ENCODE data around the gene LSM4. TPM values are rescaled to one million over a fixed set of nuclear protein-coding genes. Genes with fewer than 3 reads are reported as not detected.

The LSM4 gene
- total and polyA plus RNA-seq, 10 of the 15 experiments (the other 5 are each of a cell fraction or from before 2014, with no cell fraction given): 12.6 to 652 (median 217) TPM

- H3K4me3 ChIP-seq: no peak overlapping the region
- FAIRE-seq (no peak), DNase-seq (ENCODE audit: low read depth, low spot score) (no peak), ATAC-seq (no peak)
- H2AFZ ChIP-seq (ENCODE audit: control insufficient read depth, low read depth, low read length): no peak overlapping the region
- intact Hi-C loops (cut with micrococcal nuclease; ENCODE audit: unreplicated experiment) (no loop called here), in situ Hi-C loops (cut with MboI) (no loop called here)
- H3K27me3 ChIP-seq (replicated peaks in 1 of 2; ENCODE audit: control insufficient read depth in 2 of 2, insufficient read depth in 2 of 2, low read length in 1 of 2): no peaks in the 10 kb centered on the region
- H3K27ac ChIP-seq (ENCODE audit: control insufficient read depth, insufficient read depth): no peak overlapping the region
- POLR2A ChIA-PET: interaction anchor here (0.6 to 1.1 kb wide), 2 partner anchors 9 to 18 kb away, joined by 3 read pairs; no protein-coding TSS in a partner anchor
- 94% methylated on average over 8 of the region's 8 CpGs for WGBS (ENCODE audit: insufficient coverage, insufficient replicate concordance, low lambda C conversion rate, missing lambda C conversion rate)
- CTCF ChIA-PET: interaction anchor here (0.9 to 2.6 kb wide), 3 partner anchors 24 to 33 kb away, joined by 3 to 8 read pairs (median 5); partner anchors contain the start of gene GDF15
- peaks cover 11% of the 10 kb centered on the region for H3K4me1 ChIP-seq (ENCODE audit: control insufficient read depth, insufficient read depth, low read length)
- TF ChIP-seq CBX5 (IDR thresholded peaks at IDR 0.05; ENCODE audit: low read depth): no peak
- TF ChIP-seq SMAD5 (IDR thresholded peaks at IDR 0.05; ENCODE audit: low read depth): no peak
- TF ChIP-seq SREBF1 (IDR thresholded peaks at IDR 0.05; ENCODE audit: low read length): no peak
- no peak for TF ChIP-seq E2F4 (IDR thresholded peaks at IDR 0.05; ENCODE audit: low read depth, low read length)
- no peak for TF ChIP-seq CBX3 (IDR thresholded peaks at IDR 0.05; ENCODE audit: borderline replicate concordance, low read depth)
- TF ChIP-seq IRF3 (IDR thresholded peaks at IDR 0.05): no peak
- TF ChIP-seq RAD21 (IDR thresholded peaks at IDR 0.05; ENCODE audit: insufficient read depth, low read depth, low read length): no peak
- no peak for TF ChIP-seq PAX8 (IDR thresholded peaks at IDR 0.05)
- no peak for TF ChIP-seq BCL11A (IDR thresholded peaks at IDR 0.05; ENCODE audit: low read depth, low read length)
- TF ChIP-seq SREBF2 (IDR thresholded peaks at IDR 0.05; ENCODE audit: low read length): no peak
- no peak for TF ChIP-seq CHD2 (IDR thresholded peaks at IDR 0.05; ENCODE audit: borderline replicate concordance, low read depth, low read length)
- TF ChIP-seq ZBTB40 (IDR thresholded peaks at IDR 0.05; ENCODE audit: borderline replicate concordance): no peak
- no peak for TF ChIP-seq RELB (IDR thresholded peaks at IDR 0.05; ENCODE audit: low read depth)
- TF ChIP-seq SMC3 (IDR thresholded peaks at IDR 0.05; ENCODE audit: borderline replicate concordance, low read length): no peak
- no peak for TF ChIP-seq KLF5 (IDR thresholded peaks at IDR 0.05; ENCODE audit: partially characterized antibody)
- no peak for TF ChIP-seq JUND (IDR thresholded peaks at IDR 0.05; ENCODE audit: low read depth, low read length)
- TF ChIP-seq USF2 (IDR thresholded peaks at IDR 0.05; ENCODE audit: borderline replicate concordance, low read depth, low read length): no peak
- H3K4me2 ChIP-seq (ENCODE audit: control insufficient read depth, insufficient read depth): no peak overlapping the region
- RAD21 ChIA-PET (ENCODE audit: unreplicated experiment): no interaction called here
- peaks cover 8 to 10% of the 10 kb centered on the region in 2 experiments for H3K36me3 ChIP-seq (ENCODE audit: control insufficient read depth in 2 of 2, insufficient read depth in 2 of 2, low read length in 1 of 2)
- BruUV-seq (replicated peaks): no TSS peak
- no peaks in the 10 kb centered on the region for H3K79me2 ChIP-seq (ENCODE audit: control insufficient read depth, insufficient read depth, low read length)
- no peak overlapping the region for H3K9ac ChIP-seq (ENCODE audit: control insufficient read depth, insufficient read depth, low read length)
- H3K9me3 ChIP-seq (replicated peaks; ENCODE audit: control insufficient read depth, insufficient read depth, low read length): no peaks in the 10 kb centered on the region; the same call in 2 of the 3 replicates
- H4K20me1 ChIP-seq (ENCODE audit: control insufficient read depth, insufficient read depth): no peaks in the 10 kb centered on the region
- SMC1A ChIA-PET (ENCODE audit: uncharacterized antibody, unreplicated experiment): no interaction called here
These were observed 38.8 kb upstream of the LSM4 start for GRCh38 chr19:18361646-18362045.
